AML-193 (cell line): ENCODE data around the gene TMEM208.

ENCODE experiments used
- DNase-seq, 2 experiments: peaks; one replicate each; lab custom pipeline; 2025; lab: John Stamatoyannopoulos, UW

Gene TMEM208

DNA sequence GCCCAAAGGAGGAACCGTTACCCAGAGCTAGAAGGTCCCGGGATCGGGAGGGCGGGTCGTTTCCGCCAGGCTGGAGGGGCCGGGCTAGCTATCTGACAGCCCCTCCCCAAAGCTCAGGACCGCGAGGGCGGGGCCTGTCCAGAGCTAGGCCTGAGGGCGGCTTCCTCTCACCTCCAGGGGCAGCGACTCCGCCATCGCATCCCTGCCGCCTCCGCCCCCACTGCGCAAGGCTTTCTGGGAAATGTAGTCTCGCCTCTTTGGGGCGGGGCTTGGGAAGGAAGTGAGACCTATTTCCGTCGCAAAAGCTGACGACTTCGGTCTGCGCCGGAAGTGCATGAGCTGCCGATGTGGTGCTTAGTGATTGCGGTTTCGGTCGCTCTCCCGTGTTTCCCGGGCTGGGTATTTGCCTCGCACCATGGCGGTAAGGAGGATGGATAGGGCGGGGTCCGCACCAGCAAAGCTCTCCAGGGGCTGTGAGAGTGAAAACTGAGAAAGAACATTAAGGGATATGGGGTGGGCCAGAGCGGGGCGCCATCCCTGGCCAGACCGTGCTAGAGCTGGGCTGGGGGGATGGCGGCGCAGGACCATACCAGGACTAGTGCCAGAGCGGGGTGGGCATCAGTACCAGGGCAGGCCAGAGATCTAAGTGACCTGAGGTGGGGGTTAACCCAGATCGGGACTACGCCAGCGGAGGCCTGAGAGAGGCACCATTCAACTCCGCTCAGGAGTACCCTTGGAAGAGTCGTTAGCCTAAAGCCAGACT, at the start of gene TMEM208:
Gene TMEM208 (plus strand): TSS at position 327 of the 763 bp plus-strand sequence. CDS start 89 bp downstream, at position 416.
- DNase-seq = peak; percentile 91 to 95

DNA sequence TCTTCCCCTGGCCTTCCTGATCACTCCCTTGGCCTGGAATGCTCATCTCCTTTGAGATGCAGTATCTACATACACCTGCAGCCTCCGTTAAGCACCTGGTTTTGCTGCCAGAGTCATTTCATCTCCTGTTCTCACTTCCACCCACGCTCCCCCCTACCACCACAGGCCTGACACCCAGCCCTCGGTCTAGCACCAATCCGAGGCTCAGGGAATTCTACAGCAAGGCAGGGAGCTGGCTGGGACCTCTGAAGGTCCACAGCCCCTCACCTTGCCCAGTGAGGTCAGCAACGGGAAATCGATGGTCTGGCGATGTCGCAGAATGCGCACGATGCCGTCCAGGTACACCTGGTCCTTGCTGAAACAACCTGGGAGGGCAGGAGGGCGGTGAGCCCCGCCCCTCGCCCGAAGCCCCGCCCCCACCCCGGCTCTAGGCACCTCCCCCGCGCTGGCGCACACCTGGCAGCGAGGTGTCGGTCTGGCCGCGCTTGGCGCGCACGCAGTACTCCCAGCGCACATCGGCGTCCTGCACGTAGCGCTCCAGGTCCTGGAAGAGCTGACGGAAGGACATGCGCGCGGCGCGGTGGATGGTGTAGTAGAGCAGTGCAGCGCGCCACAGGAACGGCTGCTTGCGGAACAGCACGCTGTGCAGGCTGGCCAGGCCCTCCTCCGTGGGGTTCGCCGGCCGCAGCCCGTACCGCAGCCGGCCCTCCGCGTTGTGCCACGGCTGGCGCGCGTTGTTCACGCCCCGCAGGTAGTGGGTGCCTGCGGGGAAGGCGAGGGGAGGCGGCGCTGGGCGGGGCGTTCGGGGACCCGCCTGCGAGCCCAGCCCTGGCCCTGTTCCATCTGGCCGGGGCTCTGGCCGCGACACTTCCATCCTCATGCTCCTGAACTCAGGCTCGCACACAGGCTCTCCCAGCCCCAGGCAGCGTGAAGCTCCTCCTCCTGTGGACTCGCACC, 48.9 kb upstream of the TMEM208 start:
- peak in 1 of 2 experiments; percentile 27 for DNase-seq

DNA sequence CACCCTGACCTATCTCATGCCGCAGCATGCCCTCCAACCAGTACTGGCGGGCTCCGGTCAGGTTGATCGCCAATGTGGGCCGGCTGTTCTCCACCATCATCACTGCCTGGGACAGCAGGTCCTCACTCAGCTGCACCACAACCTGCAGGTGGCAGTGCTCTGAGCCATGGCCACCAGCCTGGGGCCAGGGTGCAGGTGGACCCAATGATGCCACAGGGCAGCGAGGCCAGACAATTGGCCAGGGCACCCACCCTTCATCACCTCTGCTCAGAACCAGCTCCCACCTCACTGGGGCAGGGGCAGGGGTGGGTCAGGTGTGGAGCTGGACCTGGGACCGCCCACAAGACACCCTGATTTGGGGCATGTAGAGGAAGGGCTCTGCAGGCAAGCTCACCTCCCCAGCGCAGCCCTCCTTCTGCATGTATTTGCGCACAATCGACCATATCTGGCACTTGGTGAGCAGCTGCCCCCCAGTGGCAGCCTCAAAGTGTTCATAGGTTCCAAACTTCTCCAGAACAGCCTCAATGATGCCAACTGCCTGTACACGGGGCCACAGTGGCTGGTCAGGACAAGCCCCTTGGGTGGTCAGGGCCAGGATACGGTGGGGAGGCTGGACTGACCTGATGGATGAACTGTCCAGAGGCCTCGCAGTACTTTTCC, 47.4 kb upstream of the TMEM208 start:
- no peak for DNase-seq

DNA sequence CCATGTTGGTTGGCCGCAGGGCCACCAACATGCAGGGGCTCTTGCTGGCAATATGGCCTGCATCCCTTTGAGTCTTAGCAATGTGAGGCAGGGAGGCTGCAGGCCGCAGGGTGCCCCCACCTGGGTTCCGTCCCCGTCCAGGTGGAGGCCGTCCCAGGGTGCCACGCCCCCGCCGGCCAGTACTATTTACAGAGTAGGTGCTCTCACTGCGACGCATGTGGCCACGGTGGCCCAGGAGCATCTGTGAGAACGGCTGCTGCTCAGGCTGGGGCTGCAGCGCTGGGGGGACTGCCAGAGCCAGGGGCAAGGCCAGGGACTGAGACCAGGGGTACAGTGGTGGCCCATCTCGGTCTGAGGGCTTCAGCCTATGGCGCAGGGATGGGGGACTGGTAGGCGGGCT, 46.8 kb upstream of the TMEM208 start:
- no peak for DNase-seq

DNA sequence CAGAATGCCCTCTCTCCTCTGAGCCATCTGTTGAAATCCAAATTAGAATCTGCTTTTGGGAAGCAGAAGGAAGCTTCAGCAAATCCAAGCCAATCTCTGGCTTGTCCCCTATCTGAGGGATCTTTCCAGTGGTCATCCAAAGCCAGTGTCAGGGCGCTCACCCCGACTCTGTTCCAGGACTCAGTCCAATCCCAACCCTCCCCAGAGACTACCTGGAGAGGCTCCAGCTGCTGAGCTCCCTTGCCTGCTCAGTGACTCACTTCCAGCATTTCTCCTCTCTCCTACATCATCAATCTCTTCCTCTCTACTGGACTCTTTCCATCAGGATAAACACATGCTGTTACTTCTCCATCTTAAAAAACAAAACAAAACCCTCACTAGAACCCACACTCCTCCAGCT, 45.6 kb upstream of the TMEM208 start:
- no peak for DNase-seq

DNA sequence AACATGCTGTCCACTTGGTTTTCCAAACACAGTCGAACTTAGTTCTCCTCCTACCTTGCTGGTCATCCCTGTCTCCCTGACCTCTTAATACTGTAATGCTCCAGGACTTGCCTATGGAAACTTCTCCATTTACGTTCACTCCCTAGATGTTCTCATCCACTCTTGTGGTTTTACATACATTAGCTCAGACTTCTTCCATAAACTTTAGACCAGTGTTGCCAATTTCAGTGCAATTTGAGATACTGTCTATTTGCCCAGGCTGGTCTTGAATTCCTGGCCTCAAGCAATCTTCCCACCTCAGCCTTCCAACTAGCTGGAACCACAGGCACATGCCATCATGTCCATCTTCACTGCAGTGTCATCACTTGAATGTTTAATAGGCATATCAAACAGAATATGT, 44.6 kb upstream of the TMEM208 start:
- DNase-seq = no peak

DNA sequence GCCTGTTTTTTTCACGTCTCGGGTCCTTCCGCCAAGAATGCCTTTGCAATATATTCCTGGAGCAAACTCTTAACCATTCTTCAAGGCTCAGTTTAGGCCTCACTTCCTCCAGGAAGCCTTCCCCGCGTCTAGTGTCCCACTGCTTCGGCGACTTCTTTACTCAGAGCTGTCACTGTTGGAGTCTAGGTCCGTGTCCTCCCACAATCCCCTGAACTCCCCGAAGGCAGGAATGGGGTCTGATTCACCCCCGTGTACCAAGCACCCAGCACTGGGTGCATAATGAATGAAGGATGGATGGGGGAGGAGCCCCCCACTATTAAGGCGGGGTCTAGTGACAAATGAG, 43.7 kb upstream of the TMEM208 start:
- DNase-seq = no peak

DNA sequence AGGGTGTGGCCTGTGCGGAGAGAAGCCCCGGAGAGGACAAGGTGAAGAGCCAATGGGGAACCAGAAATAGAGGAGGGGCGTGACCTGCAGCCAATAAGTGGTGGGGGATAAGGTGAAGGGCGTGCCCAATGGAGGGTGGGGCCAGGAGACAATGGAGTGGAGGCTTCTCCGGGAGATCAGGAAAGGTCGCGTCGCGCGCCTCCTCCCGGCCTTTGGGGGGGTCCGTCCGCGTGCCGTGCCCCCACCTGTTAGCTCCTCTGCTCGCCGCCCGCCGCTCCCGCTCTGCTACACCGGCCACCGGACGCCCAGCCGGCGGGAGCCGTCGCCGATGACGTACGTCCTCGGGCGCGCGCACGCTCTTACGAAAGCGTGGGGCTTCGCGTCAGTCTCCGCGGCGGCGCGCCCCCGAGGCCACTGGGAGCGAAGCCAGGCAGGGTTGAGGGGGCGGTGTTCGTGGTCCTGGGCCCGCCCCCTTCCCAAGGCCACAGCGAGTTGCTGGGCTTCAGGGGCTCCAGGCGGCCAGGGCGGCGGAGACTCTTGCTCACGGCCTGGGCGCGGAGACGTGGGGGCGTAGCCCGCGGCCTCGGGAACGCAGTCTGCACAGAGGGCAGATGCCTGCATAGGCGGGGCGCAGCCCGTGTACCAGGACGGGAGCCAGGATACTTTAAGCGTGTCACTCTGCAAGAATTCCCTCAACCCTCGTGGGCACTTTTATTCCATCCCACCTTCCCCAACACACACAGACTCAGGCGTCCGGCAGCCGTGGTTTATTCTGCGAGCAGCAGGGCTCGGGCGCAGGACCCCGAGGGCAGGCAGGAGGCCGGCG, 43.1 kb upstream of the TMEM208 start, which contains the start of gene MATCAP1:
Gene MATCAP1 (minus strand): TSS at position 337 of the 826 bp plus-strand sequence. CDS start 3,353 bp downstream, outside the sequence.
- peak; percentile 96 to 97 for DNase-seq

DNA sequence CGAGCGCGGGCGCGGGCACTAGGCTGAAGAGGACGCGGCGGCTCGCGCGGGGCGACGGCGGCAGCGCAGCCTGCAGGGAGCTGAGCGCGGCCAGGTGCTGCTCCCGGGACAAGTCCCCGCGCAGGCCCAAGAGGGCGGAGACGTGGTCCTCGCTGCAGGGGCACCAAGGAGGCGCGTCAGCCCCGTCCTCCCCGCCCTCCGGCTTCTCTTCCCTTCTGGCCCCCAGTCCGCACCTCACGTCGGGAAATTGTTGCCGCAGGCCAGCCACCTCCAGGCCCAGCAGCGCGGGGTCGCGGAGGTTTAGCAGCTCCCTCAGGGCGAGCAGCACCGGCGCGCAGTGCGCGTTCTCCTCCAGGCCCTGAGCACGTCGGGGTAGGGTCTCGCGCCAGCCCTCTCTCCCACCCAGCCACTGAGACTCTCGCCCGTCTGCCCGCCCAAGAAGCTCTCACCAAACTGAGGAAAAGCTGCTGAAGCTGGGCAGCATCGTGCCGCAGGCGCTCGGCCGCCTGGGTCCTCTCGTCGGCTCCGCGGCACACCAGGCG, 42.4 kb upstream of the TMEM208 start:
- no peak for DNase-seq

DNA sequence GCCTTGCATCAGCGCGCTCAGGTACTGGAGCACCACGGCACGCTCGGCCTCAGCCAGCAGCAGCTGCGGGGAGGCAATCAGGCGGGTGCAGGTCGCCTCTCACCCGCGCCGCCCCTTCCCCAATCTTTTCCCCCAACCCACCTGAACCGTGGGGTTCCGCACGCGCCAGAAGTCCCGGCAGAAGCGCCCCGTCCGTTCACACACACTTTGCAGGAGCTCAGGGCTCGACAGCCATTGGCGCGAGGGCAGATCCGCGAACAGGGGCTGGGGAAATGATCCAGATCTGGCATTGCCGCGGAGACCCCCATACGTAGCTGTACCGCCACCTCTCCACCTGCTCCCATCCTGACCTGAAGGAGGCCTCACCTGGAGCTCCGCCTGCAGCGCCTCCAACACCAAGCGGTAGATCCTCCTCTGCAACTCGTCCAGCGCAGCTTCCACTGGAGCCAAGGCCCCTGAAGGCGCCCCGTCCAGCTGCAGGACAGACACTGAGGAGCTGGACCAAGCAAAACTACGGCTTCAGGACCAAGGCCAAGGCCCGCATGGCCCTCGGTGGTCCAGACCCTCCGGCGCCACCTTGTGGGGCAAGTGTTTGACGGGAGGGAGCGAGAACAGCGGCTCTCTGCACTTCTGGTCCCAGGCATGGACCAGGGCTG, 41.8 kb upstream of the TMEM208 start:
- DNase-seq = peak; percentile 77 to 81

DNA sequence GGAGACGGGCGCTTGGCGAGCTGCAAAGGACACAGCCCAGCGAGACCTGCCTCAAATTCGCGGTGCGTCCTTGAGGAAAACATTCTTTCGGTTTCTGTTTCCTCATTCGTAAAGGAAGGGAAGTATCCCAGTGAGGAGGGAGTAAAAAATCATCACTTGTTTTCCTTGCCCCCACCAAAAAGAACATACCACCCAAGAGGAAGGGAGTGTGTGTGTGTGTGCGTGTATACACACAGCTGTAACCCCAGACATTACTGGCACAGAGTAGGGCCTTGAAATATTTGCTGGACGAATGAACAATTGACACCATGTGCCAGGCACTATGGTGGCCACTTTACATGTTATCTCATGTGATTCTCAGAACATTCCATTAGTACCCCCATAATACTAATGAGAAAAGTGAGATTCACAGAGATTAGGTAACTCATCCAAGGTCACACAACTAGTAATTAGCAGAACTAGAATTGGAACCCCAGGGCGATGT, 41.2 kb upstream of the TMEM208 start:
- no peak for DNase-seq

DNA sequence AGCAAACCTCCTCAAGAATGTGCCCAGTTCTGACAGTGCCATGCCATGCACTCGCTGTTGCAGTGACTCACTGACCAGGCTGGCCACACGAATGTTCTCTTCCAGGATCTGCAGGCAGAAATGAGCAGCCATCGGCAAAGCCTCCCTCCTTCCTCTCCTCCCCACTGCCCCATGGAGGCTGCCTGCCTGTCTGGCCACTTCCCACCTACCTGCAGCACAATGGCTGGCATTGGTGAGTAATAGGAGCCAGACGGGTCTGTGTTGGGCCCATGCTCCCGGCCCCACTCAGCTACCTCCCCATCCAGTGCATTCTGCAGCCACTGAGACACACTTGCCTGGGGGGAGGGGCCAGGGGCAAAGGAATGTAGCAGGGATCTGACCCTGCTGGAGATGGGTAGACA, 40.4 kb upstream of the TMEM208 start:
- no peak for DNase-seq

DNA sequence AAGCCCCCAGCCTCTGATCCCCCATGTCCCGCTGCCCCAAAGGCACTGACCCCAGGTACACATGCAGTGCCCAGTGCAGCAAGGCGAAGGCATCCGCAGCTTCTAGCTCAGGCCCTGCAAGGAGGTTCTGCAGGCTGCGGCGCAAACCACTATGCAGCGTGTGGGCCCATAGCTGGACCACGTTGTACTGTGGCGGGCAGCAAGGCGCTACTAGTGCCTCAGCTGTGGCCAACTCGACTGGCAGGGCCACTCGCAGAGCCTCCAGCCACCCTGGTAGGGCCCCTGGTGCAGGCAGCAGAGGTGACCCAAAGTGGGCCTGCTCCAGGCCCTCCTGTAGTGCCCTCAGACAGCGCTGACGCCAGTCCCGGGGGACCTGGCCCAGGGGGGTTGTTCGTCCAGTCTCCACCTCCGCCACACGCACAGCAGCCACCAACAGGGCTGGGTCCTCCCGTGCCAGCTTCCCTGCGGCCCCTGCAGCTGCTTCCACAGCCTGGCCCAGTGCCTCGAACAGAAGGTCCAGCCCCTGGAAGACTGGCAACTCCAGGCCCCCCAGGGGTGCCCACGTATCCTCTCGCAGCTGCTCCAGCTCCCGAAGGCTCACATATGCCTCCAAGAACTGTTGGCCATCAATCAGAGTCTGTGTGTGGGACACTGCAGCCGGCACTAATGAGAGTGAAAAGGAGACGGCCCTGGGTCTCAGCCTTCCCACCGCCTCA, 39.6 kb upstream of the TMEM208 start:
- DNase-seq = no peak

DNA sequence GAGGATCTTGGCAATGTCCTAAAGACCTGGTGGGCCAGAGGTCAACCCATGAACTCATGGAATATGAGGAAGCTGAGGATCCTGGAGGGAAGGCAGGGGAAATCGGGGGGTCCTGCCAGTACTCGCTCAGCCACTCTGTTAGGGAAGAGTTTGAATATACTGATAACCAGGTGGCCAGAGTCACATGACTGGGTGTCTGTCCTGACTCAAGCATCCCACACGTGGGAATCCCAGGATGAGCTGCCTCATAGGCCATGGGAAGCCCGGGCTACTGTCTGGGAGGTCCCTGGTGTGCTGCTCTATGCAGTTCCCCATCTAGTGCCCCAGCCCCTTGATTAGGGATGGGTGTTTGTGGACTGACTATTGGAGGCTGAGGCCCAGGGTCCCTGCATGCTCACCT, 38.6 kb upstream of the TMEM208 start:
- DNase-seq = no peak

DNA sequence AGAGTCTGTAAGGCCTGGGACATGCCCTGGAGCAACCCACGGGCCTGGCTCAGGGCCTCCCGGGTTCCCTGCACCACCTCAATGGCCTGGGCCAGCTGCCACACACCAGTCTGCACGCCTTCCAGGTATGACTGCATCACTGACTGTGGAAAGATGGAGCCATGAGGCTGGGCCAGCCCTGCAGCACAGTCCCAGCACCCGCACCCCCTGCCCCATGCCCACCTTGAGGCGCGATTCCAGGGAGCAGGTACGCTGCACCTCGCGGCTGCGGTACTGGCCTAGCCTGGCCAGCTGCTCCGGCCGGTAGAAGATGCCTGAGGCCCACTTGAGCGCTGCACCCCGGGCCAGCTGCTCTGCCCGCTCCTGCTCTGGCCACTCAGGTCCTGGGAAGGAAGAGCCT, 38.1 kb upstream of the TMEM208 start:
- DNase-seq = no peak

DNA sequence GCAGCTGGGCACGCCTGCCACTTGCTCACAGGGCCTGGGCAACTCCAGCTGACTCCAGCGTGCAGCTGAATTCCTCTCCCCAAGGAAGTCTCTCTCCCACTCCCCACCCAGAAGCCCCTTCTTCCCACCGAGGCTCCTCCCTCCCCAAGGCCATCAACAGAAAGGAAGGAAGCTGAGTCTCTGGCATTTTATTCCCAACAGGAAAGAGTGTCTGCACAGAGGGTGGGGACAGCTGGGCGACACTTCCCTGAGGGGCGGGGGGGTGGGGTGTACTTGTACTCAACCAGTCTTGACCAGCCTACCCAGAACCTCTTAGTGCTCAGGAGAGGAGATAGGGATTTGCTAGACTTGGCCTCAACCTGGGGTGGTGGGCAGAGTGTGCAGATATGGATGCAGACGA, 36.9 kb upstream of the TMEM208 start, which contains the start of gene EXOC3L1:
Gene EXOC3L1 (minus strand): TSS at position 96 of the 400 bp plus-strand sequence. CDS start 460 bp downstream, outside the sequence.
- no peak for DNase-seq

DNA sequence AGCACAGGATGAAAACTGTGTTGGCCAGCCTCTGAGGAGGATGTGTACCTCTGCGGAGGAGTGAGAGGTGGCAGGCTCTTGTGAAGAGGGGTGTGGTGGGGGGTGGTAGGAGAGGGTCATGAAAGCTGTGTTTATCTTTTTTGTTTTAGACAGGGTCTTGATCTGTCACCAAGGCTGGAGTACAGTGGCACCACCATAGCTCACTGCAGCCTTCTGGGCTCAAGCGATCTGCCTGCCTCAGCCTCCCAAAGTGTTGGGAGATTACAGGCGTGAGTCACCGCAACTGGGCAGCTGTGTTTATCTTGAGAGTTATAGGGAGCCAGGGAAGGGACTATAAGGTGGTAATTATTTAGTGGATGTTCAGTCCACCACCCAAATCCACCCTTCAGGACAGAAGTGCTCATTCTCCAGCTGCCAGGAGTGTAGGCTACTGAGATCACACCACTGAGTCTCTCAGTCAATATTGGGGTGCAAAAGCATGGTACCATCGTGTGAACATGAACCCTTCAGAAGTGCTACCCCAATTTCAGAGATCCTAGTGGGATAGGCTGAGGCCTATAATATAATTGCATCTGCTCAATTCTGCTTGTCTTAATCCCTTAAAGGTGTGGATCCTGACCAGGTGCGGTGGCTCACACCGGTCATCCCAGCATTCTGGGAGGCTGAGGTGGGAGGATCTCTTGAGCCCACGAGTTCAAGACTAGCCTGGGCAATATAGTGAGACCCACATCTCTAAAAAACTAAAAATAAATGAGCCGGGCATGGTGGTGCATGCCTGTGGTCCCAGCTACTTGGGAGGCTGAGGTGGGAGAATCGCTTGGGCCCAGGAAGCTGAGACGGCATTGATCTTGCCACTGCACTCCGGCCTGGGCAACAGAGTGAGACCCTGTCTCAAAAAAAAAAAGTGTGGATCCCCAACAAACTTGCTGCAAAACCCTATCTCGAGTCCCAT, 36.2 kb upstream of the TMEM208 start:
- no peak for DNase-seq

DNA sequence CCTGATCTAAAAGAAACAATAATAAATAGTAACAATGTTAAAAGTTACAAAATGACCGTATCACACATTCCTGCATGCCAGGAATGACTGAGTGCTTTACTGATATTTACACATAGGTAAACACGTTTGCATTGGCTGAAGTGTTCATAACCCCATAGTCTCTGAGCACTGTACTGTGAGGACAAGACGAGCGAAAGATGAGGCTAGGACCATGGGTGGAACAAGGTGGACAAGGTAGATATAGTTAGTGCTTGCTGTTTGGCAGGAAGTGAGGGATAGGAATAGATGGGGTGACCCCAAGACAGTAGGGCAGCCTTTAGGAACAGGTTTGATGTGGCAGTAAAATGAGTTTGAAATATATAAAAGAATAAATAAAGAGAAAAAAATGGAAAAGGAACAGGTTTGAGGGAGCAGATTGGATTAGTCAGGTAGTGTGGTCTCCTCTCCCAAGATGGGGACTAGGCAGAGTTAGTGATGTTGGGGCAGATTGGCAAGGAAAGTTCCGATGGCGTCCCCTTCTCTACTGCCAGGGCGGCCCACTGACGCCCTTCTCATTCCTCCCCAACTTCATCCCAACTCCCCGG, 35.4 kb upstream of the TMEM208 start:
- DNase-seq = no peak
